Endothelial cell of umbilical vein (primary cell): Measurements from ENCODE around the gene RPL22. TPM values are rescaled to one million over a fixed set of nuclear protein-coding genes. Genes with fewer than 3 reads are reported as not detected.

Experiments used
- BruUV-seq: library from RNA; stranded (reverse); fragments of 400-500 nt; replicated peaks from 2 replicates; lab custom pipeline; 2021; lab: Mats Ljungman, UMichigan
- CTCF ChIA-PET: fragments of 300-600, 350-600 bp; sonication (Branson Sonifier 250); formaldehyde crosslinking; loops from one replicate; lab custom pipeline; 2021; ENCODE audit warnings: antibody characterized with exemption, inconsistent platforms; lab: Charles Lee
- POLR2A ChIA-PET: fragments of 300-600, 350-600 bp; sonication (Branson Sonifier 250); formaldehyde crosslinking; loops from one replicate; lab custom pipeline; 2021; ENCODE audit warnings: antibody characterized with exemption, inconsistent platforms; lab: Charles Lee
- DNase-seq: peaks from one replicate; pipeline ENCODE4 v3.0.0-alpha.2; 2011; ENCODE audit warnings: low read depth, low spot score
- FAIRE-seq: peaks from 2 replicates; lab custom pipeline; 2011; peaks lifted over from hg19 to GRCh38; lab: Jason Lieb, UNC
- H2AFZ ChIP-seq: 2 replicates; pipeline ENCODE4 v1.6.0; 2012; ENCODE audit warnings: low read depth, low read length, control low read depth, inconsistent platforms
- H3K27ac ChIP-seq: 2 replicates; pipeline ENCODE4 v1.5.1; 2011; ENCODE audit warnings: low read depth, mild to moderate bottlenecking, control low read depth, low read length, moderate library complexity; ENCODE audit not compliant: insufficient read depth
- H3K27me3 ChIP-seq, 2 experiments: 2 replicates each; pipeline versions ENCODE4 v1.6.0 to v1.6.1; 2011; ENCODE audit warnings: low read length in 2 of 2, mixed read lengths in 1 of 2; ENCODE audit not compliant: control insufficient read depth in 2 of 2, insufficient read depth in 2 of 2
- H3K36me3 ChIP-seq, 2 experiments: 2 replicates in 1 of 2; 3 replicates in 1 of 2; pipeline ENCODE4 v1.5.1; 2011; ENCODE audit warnings: low read length in 2 of 2, mild to moderate bottlenecking in 1 of 2, moderate library complexity in 1 of 2; ENCODE audit not compliant: control insufficient read depth in 2 of 2, insufficient read depth in 2 of 2; ENCODE audit errors: extremely low read depth in 1 of 2
- H3K4me1 ChIP-seq: 3 replicates; pipeline ENCODE4 v1.5.1; 2011; ENCODE audit warnings: mild to moderate bottlenecking, low read length; ENCODE audit not compliant: control insufficient read depth, insufficient read depth; ENCODE audit errors: extremely low read depth
- H3K4me2 ChIP-seq: 2 replicates; pipeline ENCODE4 v1.6.1; 2011; ENCODE audit warnings: low read length, control low read depth, mixed read lengths; ENCODE audit not compliant: insufficient read depth
- H3K4me3 ChIP-seq, 3 experiments: fragments of 200-600 bp in 1 of 3; sonication (generic), shearing (Covaris generic) in 1 of 3; replicated peaks in 1 of 3; 2 replicates each; pipeline ENCODE4 v1.5.1; 2011 to 2016; ENCODE audit warnings: control low read depth in 3 of 3, low read length in 3 of 3, mild to moderate bottlenecking in 2 of 3, inconsistent platforms in 1 of 3, low read depth in 1 of 3, moderate library complexity in 1 of 3; ENCODE audit not compliant: insufficient read depth in 1 of 3
- H3K79me2 ChIP-seq: 2 replicates; pipeline ENCODE4 v1.6.0; 2012; ENCODE audit warnings: low read length, inconsistent platforms; ENCODE audit not compliant: control insufficient read depth, insufficient read depth
- H3K9ac ChIP-seq: replicated peaks from 2 replicates; pipeline ENCODE3; 2011; ENCODE audit warnings: low read length, control low read depth; ENCODE audit not compliant: insufficient read depth; ENCODE audit errors: extremely low read depth
- H3K9me1 ChIP-seq: replicated peaks from 3 replicates; pipeline ENCODE4 v1.6.0; 2011; ENCODE audit warnings: mild to moderate bottlenecking, low read length; ENCODE audit not compliant: control insufficient read depth, insufficient read depth; ENCODE audit errors: extremely low read depth
- H3K9me3 ChIP-seq: replicated peaks from 2 replicates; pipeline ENCODE4 v1.5.1; 2012; ENCODE audit warnings: low read length, inconsistent platforms; ENCODE audit not compliant: control insufficient read depth, insufficient read depth
- H4K20me1 ChIP-seq: replicated peaks from 2 replicates; pipeline ENCODE3; 2011; ENCODE audit warnings: mild to moderate bottlenecking, low read length; ENCODE audit not compliant: control insufficient read depth, insufficient read depth; ENCODE audit errors: extremely low read depth
- EZH2 ChIP-seq: IDR thresholded peaks from 2 replicates; pipeline ENCODE4 v1.6.1; 2012; ENCODE audit warnings: borderline replicate concordance, low read depth, mild to moderate bottlenecking, moderate library complexity, low read length, inconsistent platforms; ENCODE audit not compliant: severe bottlenecking
- FOS ChIP-seq: IDR thresholded peaks from 2 replicates; pipeline ENCODE4 v1.6.1; 2011; ENCODE audit warnings: mild to moderate bottlenecking, low read length, moderate library complexity, borderline replicate concordance; ENCODE audit not compliant: insufficient read depth
- GATA2 ChIP-seq: IDR thresholded peaks from 2 replicates; pipeline ENCODE4 v1.7.0; 2011; ENCODE audit warnings: low read depth, mild to moderate bottlenecking, moderate library complexity, mixed read lengths, low read length; ENCODE audit not compliant: insufficient read length, insufficient read depth
- JUN ChIP-seq: IDR thresholded peaks from 2 replicates; pipeline ENCODE4 v1.6.1; 2011; ENCODE audit warnings: borderline replicate concordance, low read depth; ENCODE audit not compliant: insufficient read length, insufficient read depth
- MYC ChIP-seq: IDR thresholded peaks from one replicate; pipeline ENCODE4 v1.6.1; 2011; ENCODE audit warnings: mild to moderate bottlenecking, low read depth, low read length
- POLR2A ChIP-seq: IDR thresholded peaks from 2 replicates; pipeline ENCODE4 v1.6.1; 2012; ENCODE audit warnings: low read depth, mild to moderate bottlenecking, control low read depth, low read length
- POLR2AphosphoS5 ChIP-seq: IDR thresholded peaks from 2 replicates; pipeline ENCODE4 v1.6.1; 2012; ENCODE audit warnings: low read depth, mild to moderate bottlenecking, control low read depth, low read length, moderate library complexity; ENCODE audit not compliant: insufficient read depth
- dilution Hi-C: fragments of 300-500 bp; cut with MboI; formaldehyde crosslinking; loops from one replicate; pipeline ENCODE4 v1.15.0; 2019; ENCODE audit warnings: low sequenced_read_pairs; ENCODE audit not compliant: extremely low pct_ligation_motif_present
- intact Hi-C: fragments of 100-400 bp; cut with micrococcal nuclease; formaldehyde crosslinking; loops from one replicate; pipeline ENCODE4 v1.10.0; 2022
- polyA plus RNA-seq, 4 experiments: library from polyadenylated mRNA; depleted of rRNA in 3 of 4; stranded (reverse) in 3 of 4; unstranded in 1 of 4; fragments of >200 nt; gene quantifications; 2 replicates each; pipeline versions ENCODE4 v1.2.1 to v1.2.3, GENCODE V29; 2011 to 2012; ENCODE audit warnings: missing spikeins in 1 of 4
- total RNA-seq: library from RNA; stranded (reverse); gene quantifications from 2 replicates; pipeline ENCODE4 v1.2.3, GENCODE V29; 2021
- TF ChIP-seq, protein P1 (sequence below), 2 donors: IDR thresholded peaks; 1 replicate in 1 of 2; 2 replicates in 1 of 2; pipeline ENCODE4 v1.5.1; 2011; ENCODE audit warnings: low read length in 2 of 2, mild to moderate bottlenecking in 2 of 2, moderate library complexity in 2 of 2, control low read depth in 1 of 2, inconsistent platforms in 1 of 2, low read depth in 1 of 2; ENCODE audit not compliant: insufficient read depth in 1 of 2; ENCODE audit errors: extremely low read depth in 1 of 2
- TF ChIP-seq, protein P2 (sequence below): IDR thresholded peaks from 2 replicates; pipeline ENCODE4 v1.6.1; 2011; ENCODE audit not compliant: insufficient read depth, insufficient read length

RPL22 gene
- total and polyA plus RNA-seq, 2 donors (not counting 3 experiments of a cell fraction or from before 2014, with no cell fraction given) = 71.2 to 343 TPM

GRCh38 chr1:6212193-6212959 is 13.0 kb upstream of the RPL22 start:
- DNase-seq = no peak
- no peaks in the 10 kb centered on the region for H4K20me1 ChIP-seq
- H3K9ac ChIP-seq = no peak overlapping the region
- H3K27ac ChIP-seq = no peak overlapping the region
- H3K4me2 ChIP-seq = no peak overlapping the region
- H2AFZ ChIP-seq = no peak overlapping the region
- intact Hi-C loops = no loop called here
- no peaks in the 10 kb centered on the region for H3K9me1 ChIP-seq
- CTCF ChIA-PET = interaction anchor here (1.0 kb wide), 1 partner anchor 33 kb away, joined by 4 read pairs; no protein-coding TSS in a partner anchor
- no peak for FAIRE-seq
- dilution Hi-C loops = no loop called here
- H3K4me1 ChIP-seq = peaks cover 7% of the 10 kb centered on the region
- H3K27me3 ChIP-seq = peaks cover 0 to 2% of the 10 kb centered on the region in 2 experiments
- no peaks in the 10 kb centered on the region for H3K79me2 ChIP-seq
- BruUV-seq = no TSS peak
- no peaks in the 10 kb centered on the region for H3K36me3 ChIP-seq
- TF ChIP-seq EZH2 (no peak), POLR2A (no peak), JUN (no peak), FOS (no peak), POLR2AphosphoS5 (no peak), MYC (no peak), GATA2 (no peak)
- TF ChIP-seq, protein P1, sequence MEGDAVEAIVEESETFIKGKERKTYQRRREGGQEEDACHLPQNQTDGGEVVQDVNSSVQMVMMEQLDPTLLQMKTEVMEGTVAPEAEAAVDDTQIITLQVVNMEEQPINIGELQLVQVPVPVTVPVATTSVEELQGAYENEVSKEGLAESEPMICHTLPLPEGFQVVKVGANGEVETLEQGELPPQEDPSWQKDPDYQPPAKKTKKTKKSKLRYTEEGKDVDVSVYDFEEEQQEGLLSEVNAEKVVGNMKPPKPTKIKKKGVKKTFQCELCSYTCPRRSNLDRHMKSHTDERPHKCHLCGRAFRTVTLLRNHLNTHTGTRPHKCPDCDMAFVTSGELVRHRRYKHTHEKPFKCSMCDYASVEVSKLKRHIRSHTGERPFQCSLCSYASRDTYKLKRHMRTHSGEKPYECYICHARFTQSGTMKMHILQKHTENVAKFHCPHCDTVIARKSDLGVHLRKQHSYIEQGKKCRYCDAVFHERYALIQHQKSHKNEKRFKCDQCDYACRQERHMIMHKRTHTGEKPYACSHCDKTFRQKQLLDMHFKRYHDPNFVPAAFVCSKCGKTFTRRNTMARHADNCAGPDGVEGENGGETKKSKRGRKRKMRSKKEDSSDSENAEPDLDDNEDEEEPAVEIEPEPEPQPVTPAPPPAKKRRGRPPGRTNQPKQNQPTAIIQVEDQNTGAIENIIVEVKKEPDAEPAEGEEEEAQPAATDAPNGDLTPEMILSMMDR (IDR thresholded peaks at IDR 0.05; ENCODE audit: extremely low read depth in 1 of 2, insufficient read depth in 1 of 2, low read depth in 1 of 2, low read length in 2 of 2) = no peak
- TF ChIP-seq, protein P2, sequence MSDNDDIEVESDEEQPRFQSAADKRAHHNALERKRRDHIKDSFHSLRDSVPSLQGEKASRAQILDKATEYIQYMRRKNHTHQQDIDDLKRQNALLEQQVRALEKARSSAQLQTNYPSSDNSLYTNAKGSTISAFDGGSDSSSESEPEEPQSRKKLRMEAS = no peak
- H3K9me3 ChIP-seq = no peaks in the 10 kb centered on the region
- H3K4me3 ChIP-seq = no peak overlapping the region
- POLR2A ChIA-PET = no interaction called here
